OCI-LY3 (cell line): Measurements from ENCODE around the gene MAT2B.
"Not testable (repeated sequence)": the region's sequence is repeated elsewhere in the genome, so short reads cannot be mapped to it uniquely, and the experiment has no call there.

ENCODE experiments used
- H2AFZ ChIP-seq: fragments of 200-600, 300-600 bp; shearing (Covaris generic); 2 replicates; pipeline ENCODE4 v1.6.0; 2014; ENCODE audit warnings: antibody characterized with exemption, low read depth, low read length
- H3K27ac ChIP-seq: fragments of 200-600, 300-600 bp; sonication (generic); 2 replicates; pipeline ENCODE4 v1.5.1; 2014; ENCODE audit warnings: mild to moderate bottlenecking, low read length, moderate library complexity, mixed read lengths
- H3K27me3 ChIP-seq: fragments of 200-600, 300-600 bp; sonication (generic); 2 replicates; pipeline ENCODE4 v1.6.1; 2014; ENCODE audit warnings: low read depth, low read length, mixed read lengths
- H3K36me3 ChIP-seq: fragments of 200-600, 300-600 bp; sonication (generic); replicated peaks from 2 replicates; pipeline ENCODE3; 2014; ENCODE audit warnings: low read depth, low read length, mixed read lengths
- H3K4me1 ChIP-seq: fragments of 300-600, 200-600 bp; sonication (generic); 2 replicates; pipeline ENCODE4 v1.6.1; 2014; ENCODE audit warnings: low read length, mixed read lengths
- H3K4me2 ChIP-seq: fragments of 200-600, 300-600 bp; sonication (generic); 2 replicates; pipeline ENCODE4 v1.6.1; 2014; ENCODE audit warnings: low read length, mixed read lengths
- H3K4me3 ChIP-seq: fragments of 300-600, 200-600 bp; sonication (generic); 2 replicates; pipeline ENCODE4 v1.5.1; 2014; ENCODE audit warnings: antibody characterized with exemption, mild to moderate bottlenecking, low read length, moderate library complexity
- H3K79me2 ChIP-seq: fragments of 300-600, 200-600 bp; shearing (Covaris generic); 2 replicates; pipeline ENCODE4 v1.6.1; 2014; ENCODE audit warnings: mild to moderate bottlenecking, low read length, mixed read lengths
- H3K9ac ChIP-seq: fragments of 300-600, 200-600 bp; shearing (Covaris generic); 2 replicates; pipeline ENCODE4 v1.6.0; 2014; ENCODE audit warnings: mild to moderate bottlenecking, low read length, moderate library complexity
- H3K9me3 ChIP-seq: fragments of 200-600, 300-600 bp; shearing (Covaris generic); 2 replicates; pipeline ENCODE4 v1.6.1; 2014; ENCODE audit warnings: low read length, mixed read lengths; ENCODE audit not compliant: insufficient read depth
- H4K20me1 ChIP-seq: fragments of 200-600, 300-600 bp; sonication (generic); 2 replicates; pipeline ENCODE4 v1.6.1; 2016; ENCODE audit warnings: low read length, mixed read lengths; ENCODE audit not compliant: insufficient read depth
- EZH2phosphoT487 ChIP-seq: fragments of 200-600 bp; shearing (Covaris generic); IDR thresholded peaks from 2 replicates; pipeline ENCODE4 v1.6.1; 2018; ENCODE audit warnings: antibody characterized with exemption, mixed run types, low read depth
- TF ChIP-seq, protein P1 (sequence below): fragments of 200-600, 300-600 bp; sonication (generic); IDR thresholded peaks from 2 replicates; pipeline ENCODE4 v1.5.1; 2014; ENCODE audit warnings: antibody characterized with exemption, low read length, low read depth

MAT2B gene

DNA sequence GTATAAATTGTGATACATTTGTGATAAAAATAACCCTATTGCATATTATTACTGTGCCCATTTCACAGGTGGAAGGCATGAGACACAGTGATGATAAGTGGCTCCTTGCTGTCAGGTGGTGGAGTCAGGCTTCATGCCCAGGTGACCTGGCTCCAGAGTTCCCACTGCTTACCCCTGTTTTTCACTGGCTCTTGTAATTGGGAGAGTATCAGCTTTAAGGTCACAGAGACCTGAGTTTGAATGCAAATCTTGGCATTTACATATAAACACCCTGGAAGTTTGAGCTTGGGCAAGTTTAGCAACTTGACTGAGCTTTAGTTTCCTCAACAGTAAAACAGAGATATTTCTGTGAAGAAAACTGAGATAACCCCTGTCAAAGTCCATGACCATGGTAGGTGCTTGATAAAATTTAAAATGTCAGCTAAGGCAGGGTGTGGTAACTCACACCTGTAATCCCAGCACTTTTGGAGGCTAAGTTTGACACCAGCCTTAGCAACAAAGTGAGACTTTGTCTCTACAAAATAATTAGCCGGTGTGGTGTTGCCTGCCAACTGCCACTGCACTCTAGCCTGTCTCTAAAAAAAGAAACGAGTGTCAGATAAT lies 29.2 kb downstream of the MAT2B start:
- Histone ChIP-seq H3K4me3 (no peak overlapping the region), H3K27me3 (no peaks in the 10 kb centered on the region), H3K4me2 (no peak overlapping the region), H2AFZ (no peak overlapping the region), H3K27ac (no peak overlapping the region), H3K4me1 (no peaks in the 10 kb centered on the region), H3K79me2 (no peaks in the 10 kb centered on the region), H3K9me3 (no peaks in the 10 kb centered on the region), H3K9ac (no peak overlapping the region), H3K36me3 (no peaks in the 10 kb centered on the region), H4K20me1 (no peaks in the 10 kb centered on the region)
- no peak for TF ChIP-seq EZH2phosphoT487
- TF ChIP-seq, protein P1, sequence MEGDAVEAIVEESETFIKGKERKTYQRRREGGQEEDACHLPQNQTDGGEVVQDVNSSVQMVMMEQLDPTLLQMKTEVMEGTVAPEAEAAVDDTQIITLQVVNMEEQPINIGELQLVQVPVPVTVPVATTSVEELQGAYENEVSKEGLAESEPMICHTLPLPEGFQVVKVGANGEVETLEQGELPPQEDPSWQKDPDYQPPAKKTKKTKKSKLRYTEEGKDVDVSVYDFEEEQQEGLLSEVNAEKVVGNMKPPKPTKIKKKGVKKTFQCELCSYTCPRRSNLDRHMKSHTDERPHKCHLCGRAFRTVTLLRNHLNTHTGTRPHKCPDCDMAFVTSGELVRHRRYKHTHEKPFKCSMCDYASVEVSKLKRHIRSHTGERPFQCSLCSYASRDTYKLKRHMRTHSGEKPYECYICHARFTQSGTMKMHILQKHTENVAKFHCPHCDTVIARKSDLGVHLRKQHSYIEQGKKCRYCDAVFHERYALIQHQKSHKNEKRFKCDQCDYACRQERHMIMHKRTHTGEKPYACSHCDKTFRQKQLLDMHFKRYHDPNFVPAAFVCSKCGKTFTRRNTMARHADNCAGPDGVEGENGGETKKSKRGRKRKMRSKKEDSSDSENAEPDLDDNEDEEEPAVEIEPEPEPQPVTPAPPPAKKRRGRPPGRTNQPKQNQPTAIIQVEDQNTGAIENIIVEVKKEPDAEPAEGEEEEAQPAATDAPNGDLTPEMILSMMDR: no peak

DNA sequence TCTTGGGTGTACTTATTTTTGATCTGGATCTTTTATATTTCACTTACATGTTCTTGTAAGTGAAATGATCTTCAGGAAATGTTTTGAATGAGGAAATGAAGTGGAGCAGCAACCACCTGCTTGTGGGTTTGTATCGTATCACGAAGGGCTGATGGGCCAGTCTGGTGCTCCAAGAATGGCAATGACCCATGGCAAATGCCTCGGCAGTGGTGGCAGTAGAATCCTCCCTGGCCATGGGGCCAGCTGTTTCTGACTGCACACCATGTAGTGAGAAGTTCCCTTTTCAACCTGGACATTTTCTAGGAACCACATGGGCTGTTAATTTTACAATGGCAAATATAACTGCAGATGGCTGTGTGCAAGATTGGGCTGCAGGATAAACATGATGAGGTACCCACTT lies 29.9 kb downstream of the MAT2B start:
- Histone ChIP-seq H4K20me1 (no peaks in the 10 kb centered on the region), H3K27ac (no peak overlapping the region), H3K4me2 (no peak overlapping the region)

DNA sequence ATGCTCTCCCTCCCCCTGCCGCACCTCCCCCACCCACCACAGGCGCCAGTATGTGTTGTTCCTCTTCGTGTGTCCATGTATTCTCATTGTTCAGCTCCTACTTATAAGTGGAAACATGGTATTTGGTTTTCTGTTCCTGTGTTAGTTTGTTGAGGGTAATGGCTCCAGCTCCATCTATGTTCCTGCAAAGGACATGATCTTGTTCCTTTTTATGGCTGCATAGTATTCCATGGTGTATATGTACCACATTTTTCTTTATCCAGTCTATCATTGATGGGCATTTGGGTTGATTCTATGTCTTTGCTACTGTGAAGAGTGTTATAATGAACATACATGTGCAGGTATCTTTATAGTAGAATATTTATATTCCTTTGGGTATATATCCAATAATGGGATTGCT lies 31.0 kb downstream of the MAT2B start:
- not testable (repeated sequence) for H3K9ac ChIP-seq, H2AFZ ChIP-seq, H3K27ac ChIP-seq, H3K27me3 ChIP-seq, H3K79me2 ChIP-seq, H3K9me3 ChIP-seq, H3K4me1 ChIP-seq, H4K20me1 ChIP-seq, H3K4me2 ChIP-seq, H3K36me3 ChIP-seq, H3K4me3 ChIP-seq

More for the DNA sequence above, 29.9 kb downstream of the MAT2B start:
- Histone ChIP-seq H3K9ac (no peak overlapping the region), H2AFZ (no peak overlapping the region), H3K79me2 (no peaks in the 10 kb centered on the region), H3K4me1 (no peaks in the 10 kb centered on the region), H3K4me3 (no peak overlapping the region), H3K9me3 (no peaks in the 10 kb centered on the region), H3K27me3 (no peaks in the 10 kb centered on the region), H3K36me3 (no peaks in the 10 kb centered on the region)
- no peak for TF ChIP-seq EZH2phosphoT487
- TF ChIP-seq, protein P1: no peak

DNA sequence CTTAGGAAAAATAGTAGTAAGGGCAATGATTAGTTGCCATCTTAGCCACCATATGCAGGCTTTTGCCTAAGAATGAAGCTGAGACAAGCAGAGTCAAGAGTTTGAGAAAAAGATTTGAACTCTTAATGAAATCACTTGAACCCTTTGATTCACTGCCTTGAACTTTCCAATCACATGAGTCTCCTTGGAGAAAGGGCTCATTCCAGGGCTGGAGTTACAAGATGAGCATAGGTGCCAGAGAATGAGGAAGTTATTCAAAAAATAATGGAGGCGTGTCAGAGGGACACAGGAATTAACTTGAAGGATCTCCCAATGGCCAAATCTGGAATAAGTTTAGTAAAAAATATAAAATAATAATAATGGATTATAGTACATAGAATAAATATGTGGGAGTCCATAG lies 35.3 kb downstream of the MAT2B start:
- TF ChIP-seq, protein P1: no peak
- TF ChIP-seq EZH2phosphoT487: no peak

DNA sequence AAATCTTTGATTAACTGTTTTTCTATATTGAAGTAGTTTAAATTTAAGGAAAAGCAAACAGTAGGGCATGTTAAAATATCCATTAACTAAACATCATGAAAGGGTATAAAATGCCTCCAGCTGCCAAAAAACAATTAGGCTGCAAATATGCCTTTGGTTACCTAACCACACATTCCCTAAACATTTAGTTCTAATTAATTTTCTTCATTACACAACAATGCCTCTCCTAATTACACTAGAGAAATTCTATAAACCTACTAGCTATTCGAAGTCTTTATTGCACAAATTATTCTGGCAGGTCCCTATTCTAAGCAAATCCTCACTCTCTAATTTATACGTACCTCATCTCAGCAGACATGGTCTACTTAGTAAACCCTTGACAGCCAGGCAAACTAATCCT lies 37.4 kb downstream of the MAT2B start:
- H3K9me3 ChIP-seq: no peaks in the 10 kb centered on the region
- no peak overlapping the region for H2AFZ ChIP-seq
- no peak overlapping the region for H3K9ac ChIP-seq
- no peak overlapping the region for H3K27ac ChIP-seq
- no peaks in the 10 kb centered on the region for H3K4me1 ChIP-seq
- no peaks in the 10 kb centered on the region for H3K36me3 ChIP-seq
- H4K20me1 ChIP-seq: no peaks in the 10 kb centered on the region
- peaks cover 5% of the 10 kb centered on the region; the same call in 1 of the 2 replicates for H3K27me3 ChIP-seq
- H3K79me2 ChIP-seq: no peaks in the 10 kb centered on the region
- H3K4me2 ChIP-seq: no peak overlapping the region
- no peak for TF ChIP-seq EZH2phosphoT487
- TF ChIP-seq, protein P1: no peak
- no peak overlapping the region for H3K4me3 ChIP-seq

More for the DNA sequence above, 35.3 kb downstream of the MAT2B start:
- Histone ChIP-seq H3K9ac (no peak overlapping the region), H3K27ac (no peak overlapping the region), H3K36me3 (no peaks in the 10 kb centered on the region), H3K4me1 (no peaks in the 10 kb centered on the region), H3K4me2 (no peak overlapping the region), H3K9me3 (no peaks in the 10 kb centered on the region), H2AFZ (no peak overlapping the region), H3K27me3 (peaks cover 5% of the 10 kb centered on the region; the same call in 1 of the 2 replicates), H3K79me2 (no peaks in the 10 kb centered on the region), H3K4me3 (no peak overlapping the region), H4K20me1 (no peaks in the 10 kb centered on the region)
